K562 (cell line): Measurements from ENCODE around the gene PRM3. TPM values are rescaled to one million over a fixed set of nuclear protein-coding genes. Genes with fewer than 3 reads are reported as not detected.

Experiments
- BHLHE40 ChIP-seq: IDR thresholded peaks from 2 replicates; pipeline ENCODE4 v1.6.1; 2011; ENCODE audit warnings: low read length, improper control_type of control experiment
- DNMT1 ChIP-seq: fragments of 450-650 bp; IDR thresholded peaks from 2 replicates; pipeline ENCODE4 v1.6.1; 2016; ENCODE audit warnings: antibody characterized with exemption, mild to moderate bottlenecking
- EGR1 ChIP-seq: fragments of 450-650 bp; conservative IDR thresholded peaks from 2 replicates; pipeline ENCODE4 v1.6.1; 2017; ENCODE audit warnings: mild to moderate bottlenecking
- SP1 ChIP-seq: sonication (generic); formaldehyde crosslinking; IDR thresholded peaks from 2 replicates; pipeline ENCODE4 v1.8.1; 2022; ENCODE audit warnings: mild to moderate bottlenecking, missing genetic modification reagents
- TCF7 ChIP-seq: sonication (generic); IDR thresholded peaks from 2 replicates; pipeline ENCODE4 v1.6.1; 2016; ENCODE audit warnings: antibody characterized with exemption, borderline replicate concordance
- WHSC1 ChIP-seq: IDR thresholded peaks from one replicate; pipeline ENCODE4 v1.6.1; 2012; ENCODE audit warnings: low read length, control low read depth, inconsistent platforms
- ZNF232 ChIP-seq: sonication (generic); formaldehyde crosslinking; IDR thresholded peaks from 2 replicates; pipeline ENCODE4 v1.8.0; 2022; ENCODE audit warnings: mild to moderate bottlenecking, missing genetic modification reagents
- ZNF384 ChIP-seq: IDR thresholded peaks from 2 replicates; pipeline ENCODE4 v1.6.1; 2012; ENCODE audit warnings: low read depth, low read length, improper control_type of control experiment
- polyA plus RNA-seq, 8 experiments: library from polyadenylated mRNA; depleted of rRNA in 4 of 8; stranded (reverse) in 5 of 8; unstranded in 3 of 8; fragments of >200 nt; fragmentation: Nextera tagmentation in 2 of 8; fragmentation: Illumina TruSeq in 1 of 8; extraction: Ambion mirVana in 2 of 8; extraction: Trizol in 1 of 8; gene quantifications; 2 replicates each; pipeline versions ENCODE4 v1.2.1 to v1.2.3, GENCODE V29; 2011 to 2014; ENCODE audit warnings: inconsistent platforms in 1 of 8, missing spikeins in 1 of 8
- total RNA-seq, 7 experiments: library from RNA; depleted of rRNA in 6 of 7; stranded (reverse); fragments of >200 nt in 6 of 7; fragmentation: Illumina TruSeq in 2 of 7; extraction: Trizol in 2 of 7; gene quantifications; 2 replicates each; pipeline versions ENCODE4 v1.2.1 to v1.2.3, GENCODE V29; 2011 to 2021; ENCODE audit warnings: low replicate concordance in 1 of 7
- TF ChIP-seq, protein P1 (sequence below): sonication (generic); formaldehyde crosslinking; IDR thresholded peaks from 2 replicates; pipeline ENCODE4 v1.8.1; 2023; ENCODE audit warnings: missing genetic modification reagents, mild to moderate bottlenecking, borderline replicate concordance
- TF ChIP-seq, protein P2 (sequence below): fragments of 250-450 bp; sonication (Bioruptor Pico); IDR thresholded peaks from 2 replicates; pipeline ENCODE4 v1.9.0; 2021; ENCODE audit warnings: mild to moderate bottlenecking, inconsistent platforms
- TF ChIP-seq, protein P3 (sequence below): fragments of 250-450 bp; sonication (Bioruptor Pico); IDR thresholded peaks from 2 replicates; pipeline ENCODE4 v1.5.0; 2020; ENCODE audit warnings: mild to moderate bottlenecking, borderline replicate concordance

PRM3 gene
- total and polyA plus RNA-seq, 9 of the 15 experiments (the other 6 are each of a cell fraction or from before 2014, with no cell fraction given) = not detected

DNA sequence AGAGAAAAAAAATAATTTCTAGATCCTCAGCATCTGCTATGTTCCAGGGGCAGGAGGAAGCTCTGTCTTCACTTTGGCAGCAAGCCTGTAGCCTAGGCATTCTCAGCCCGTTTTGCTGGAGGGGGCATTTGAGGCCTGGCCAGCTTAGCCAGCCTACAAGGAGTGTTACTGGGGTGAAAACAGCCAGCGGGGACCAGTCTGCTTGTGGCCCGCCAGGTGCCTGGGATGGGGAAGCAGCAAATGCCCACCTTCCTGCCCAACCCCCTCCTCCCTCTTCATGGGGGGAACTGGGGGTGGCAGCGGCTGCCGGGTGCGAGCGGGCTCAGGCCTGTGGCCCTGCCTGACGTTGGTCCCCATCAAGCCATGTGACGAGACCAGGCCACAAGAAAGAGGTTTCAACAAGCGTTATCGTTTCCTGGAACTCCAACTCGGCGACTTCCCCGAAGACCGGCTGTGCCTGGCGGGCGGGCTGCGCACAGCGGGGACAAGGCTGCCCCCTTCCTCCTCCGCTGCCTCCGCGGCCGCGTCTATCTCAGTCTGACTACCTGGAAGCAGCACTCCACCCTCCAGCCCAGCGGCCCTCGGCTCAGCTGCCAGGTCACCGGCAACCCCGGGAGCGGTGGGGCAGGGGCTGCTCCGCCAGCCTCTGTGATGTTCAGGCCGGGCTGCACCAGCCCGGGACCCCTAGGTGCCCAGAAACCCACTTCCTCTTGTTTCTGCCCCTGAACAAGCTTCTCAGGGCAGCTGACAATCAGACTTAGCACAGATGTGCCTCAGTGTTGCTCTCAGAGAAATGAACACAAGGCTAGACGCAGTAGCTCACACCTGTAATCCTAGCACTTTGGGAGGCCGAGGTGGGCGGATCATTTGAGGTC is 40.3 kb downstream of the PRM3 start (continued):
- TF ChIP-seq, protein P1, sequence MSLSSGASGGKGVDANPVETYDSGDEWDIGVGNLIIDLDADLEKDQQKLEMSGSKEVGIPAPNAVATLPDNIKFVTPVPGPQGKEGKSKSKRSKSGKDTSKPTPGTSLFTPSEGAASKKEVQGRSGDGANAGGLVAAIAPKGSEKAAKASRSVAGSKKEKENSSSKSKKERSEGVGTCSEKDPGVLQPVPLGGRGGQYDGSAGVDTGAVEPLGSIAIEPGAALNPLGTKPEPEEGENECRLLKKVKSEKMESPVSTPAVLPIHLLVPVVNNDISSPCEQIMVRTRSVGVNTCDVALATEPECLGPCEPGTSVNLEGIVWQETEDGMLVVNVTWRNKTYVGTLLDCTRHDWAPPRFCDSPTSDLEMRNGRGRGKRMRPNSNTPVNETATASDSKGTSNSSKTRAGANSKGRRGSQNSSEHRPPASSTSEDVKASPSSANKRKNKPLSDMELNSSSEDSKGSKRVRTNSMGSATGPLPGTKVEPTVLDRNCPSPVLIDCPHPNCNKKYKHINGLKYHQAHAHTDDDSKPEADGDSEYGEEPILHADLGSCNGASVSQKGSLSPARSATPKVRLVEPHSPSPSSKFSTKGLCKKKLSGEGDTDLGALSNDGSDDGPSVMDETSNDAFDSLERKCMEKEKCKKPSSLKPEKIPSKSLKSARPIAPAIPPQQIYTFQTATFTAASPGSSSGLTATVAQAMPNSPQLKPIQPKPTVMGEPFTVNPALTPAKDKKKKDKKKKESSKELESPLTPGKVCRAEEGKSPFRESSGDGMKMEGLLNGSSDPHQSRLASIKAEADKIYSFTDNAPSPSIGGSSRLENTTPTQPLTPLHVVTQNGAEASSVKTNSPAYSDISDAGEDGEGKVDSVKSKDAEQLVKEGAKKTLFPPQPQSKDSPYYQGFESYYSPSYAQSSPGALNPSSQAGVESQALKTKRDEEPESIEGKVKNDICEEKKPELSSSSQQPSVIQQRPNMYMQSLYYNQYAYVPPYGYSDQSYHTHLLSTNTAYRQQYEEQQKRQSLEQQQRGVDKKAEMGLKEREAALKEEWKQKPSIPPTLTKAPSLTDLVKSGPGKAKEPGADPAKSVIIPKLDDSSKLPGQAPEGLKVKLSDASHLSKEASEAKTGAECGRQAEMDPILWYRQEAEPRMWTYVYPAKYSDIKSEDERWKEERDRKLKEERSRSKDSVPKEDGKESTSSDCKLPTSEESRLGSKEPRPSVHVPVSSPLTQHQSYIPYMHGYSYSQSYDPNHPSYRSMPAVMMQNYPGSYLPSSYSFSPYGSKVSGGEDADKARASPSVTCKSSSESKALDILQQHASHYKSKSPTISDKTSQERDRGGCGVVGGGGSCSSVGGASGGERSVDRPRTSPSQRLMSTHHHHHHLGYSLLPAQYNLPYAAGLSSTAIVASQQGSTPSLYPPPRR (CRISPR knock-in tag) = 0 out of 2 replicates have a peak, but pooled peaks have one; percentile 47
- TF ChIP-seq, protein P2, sequence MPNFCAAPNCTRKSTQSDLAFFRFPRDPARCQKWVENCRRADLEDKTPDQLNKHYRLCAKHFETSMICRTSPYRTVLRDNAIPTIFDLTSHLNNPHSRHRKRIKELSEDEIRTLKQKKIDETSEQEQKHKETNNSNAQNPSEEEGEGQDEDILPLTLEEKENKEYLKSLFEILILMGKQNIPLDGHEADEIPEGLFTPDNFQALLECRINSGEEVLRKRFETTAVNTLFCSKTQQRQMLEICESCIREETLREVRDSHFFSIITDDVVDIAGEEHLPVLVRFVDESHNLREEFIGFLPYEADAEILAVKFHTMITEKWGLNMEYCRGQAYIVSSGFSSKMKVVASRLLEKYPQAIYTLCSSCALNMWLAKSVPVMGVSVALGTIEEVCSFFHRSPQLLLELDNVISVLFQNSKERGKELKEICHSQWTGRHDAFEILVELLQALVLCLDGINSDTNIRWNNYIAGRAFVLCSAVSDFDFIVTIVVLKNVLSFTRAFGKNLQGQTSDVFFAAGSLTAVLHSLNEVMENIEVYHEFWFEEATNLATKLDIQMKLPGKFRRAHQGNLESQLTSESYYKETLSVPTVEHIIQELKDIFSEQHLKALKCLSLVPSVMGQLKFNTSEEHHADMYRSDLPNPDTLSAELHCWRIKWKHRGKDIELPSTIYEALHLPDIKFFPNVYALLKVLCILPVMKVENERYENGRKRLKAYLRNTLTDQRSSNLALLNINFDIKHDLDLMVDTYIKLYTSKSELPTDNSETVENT (CRISPR knock-in tag) = no peak
- TF ChIP-seq ZNF384 (no peak), BHLHE40 (peak; percentile 50; the same call in 1 of the 2 replicates), EGR1 (peak; percentile 73), DNMT1 (no peak), WHSC1 (no peak), ZNF232 (no peak), TCF7 (peak; percentile 87; the same call in 1 of the 2 replicates), SP1 (CRISPR knock-in tag) (no peak)
- TF ChIP-seq, protein P3, sequence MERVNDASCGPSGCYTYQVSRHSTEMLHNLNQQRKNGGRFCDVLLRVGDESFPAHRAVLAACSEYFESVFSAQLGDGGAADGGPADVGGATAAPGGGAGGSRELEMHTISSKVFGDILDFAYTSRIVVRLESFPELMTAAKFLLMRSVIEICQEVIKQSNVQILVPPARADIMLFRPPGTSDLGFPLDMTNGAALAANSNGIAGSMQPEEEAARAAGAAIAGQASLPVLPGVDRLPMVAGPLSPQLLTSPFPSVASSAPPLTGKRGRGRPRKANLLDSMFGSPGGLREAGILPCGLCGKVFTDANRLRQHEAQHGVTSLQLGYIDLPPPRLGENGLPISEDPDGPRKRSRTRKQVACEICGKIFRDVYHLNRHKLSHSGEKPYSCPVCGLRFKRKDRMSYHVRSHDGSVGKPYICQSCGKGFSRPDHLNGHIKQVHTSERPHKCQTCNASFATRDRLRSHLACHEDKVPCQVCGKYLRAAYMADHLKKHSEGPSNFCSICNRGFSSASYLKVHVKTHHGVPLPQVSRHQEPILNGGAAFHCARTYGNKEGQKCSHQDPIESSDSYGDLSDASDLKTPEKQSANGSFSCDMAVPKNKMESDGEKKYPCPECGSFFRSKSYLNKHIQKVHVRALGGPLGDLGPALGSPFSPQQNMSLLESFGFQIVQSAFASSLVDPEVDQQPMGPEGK = peak; percentile 89; the same call in 1 of the 2 replicates
